Measurements from ENCODE around the gene RNASEH1.
"Not testable (repeated sequence)": the region's sequence is repeated elsewhere in the genome, so short reads cannot be mapped to it uniquely, and the experiment has no call there.

RNASEH1 gene

DNA sequence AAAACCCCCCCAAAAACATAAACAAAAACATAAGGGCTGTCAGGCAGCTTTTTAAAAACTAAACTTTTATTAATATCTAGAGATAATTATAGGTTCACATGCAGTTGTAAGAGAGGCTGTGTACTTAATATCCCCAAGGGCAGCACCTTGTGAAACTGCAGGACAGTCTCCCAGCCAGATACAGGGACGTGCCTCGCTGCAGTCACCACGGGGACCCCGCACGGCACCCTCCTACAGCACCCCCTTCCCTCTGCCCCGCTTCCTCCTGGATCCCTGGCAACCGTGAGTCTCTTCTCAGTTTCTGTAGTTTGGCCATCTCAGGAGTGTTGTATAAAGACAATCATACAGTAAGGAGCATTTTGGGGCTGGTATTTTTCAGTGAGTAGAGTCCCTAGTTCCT lies 30.0 kb upstream of the RNASEH1 start:
- no peak for DNase-seq

DNA sequence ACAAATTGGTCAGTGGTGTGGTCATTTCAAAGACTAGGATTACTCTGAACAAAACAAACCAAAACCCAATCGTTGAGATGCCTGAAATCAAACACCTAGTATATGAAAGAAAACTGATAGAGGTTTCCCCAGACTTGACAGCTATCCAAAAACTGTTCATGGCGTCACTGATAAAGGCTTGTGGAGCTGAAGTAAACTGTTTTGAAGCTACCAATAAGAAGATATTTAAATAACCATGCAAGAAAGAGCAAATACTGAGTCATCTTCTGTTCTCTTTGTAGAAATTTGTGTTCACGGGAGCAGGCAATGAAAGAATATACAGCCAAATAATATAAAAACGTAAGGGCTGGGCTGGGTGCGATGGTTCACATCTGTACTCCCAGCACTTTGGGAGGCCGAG lies 29.3 kb upstream of the RNASEH1 start:
- no peak for DNase-seq

DNA sequence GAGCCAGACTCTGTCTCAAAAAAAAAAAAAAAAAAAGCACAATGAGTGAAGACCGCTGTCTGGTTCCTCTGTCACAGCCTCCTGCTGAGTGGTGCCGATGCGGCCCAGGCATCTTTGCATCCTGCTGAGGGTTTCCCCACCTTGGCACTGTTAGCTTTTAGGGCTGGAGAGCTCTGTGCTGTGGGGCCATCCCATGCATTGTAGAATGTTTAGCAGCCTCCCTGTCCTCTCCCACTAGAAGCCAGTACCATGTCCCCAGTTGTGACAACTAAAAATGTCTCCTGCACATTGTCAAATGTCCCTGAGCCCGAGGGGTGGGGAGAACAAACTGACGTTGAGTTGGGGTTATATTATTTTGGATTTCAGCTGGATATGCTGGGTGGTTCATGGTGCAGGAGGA lies 28.9 kb upstream of the RNASEH1 start:
- no peak for DNase-seq

DNA sequence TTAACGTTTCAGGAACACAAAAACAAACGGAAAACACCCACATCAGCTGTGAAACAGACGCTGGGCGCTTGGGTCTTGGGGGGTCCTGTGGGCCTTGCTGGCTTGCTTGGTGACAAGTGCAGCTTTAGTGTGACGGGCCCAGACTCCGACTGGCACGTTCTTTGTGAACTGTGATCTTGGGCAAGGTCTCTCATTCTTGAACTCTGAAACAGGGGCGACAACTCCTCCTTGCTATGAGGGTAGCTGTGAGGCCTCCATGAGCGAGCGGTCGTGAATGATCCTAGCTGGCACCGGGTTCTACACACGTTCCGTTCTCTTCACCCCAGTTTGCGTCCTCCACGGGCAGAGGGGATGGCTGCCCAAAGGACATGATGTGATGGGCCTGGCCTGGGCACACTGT lies 28.1 kb upstream of the RNASEH1 start:
- DNase-seq = no peak

GRCh38 chr2:3585261-3586109 lies 27.4 kb upstream of the RNASEH1 start:
- no peak for DNase-seq

DNA sequence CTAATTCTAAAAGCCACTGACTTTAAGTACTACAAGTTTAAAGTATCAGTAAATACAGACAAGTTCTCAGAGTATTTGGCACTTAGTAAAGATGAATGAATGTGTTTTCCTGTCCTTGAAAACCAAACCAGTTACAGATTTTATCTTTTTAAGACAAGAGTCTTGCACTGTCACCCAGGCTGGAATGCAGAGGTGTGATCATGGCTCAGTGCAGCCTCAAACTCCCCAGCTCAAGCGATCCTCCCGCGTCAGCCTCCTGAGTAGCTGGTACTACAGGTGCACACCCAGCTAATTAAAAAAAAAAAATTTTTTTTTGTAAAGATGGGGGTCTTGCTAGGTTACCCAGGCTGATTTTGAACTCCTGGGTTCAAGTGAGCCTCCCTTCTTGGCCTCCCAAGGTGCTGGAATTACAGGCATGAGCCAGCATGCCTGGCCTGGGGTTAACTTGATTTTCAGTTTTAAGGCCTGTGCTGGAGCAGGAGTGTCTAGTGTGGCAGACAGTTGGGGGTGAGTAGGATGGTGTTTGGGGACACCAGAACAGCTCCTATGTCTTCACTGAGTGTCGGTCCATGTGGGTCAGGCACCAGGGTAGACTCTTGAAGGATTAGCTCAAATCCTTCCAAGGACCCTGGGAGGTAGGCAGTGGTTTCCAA lies 26.6 kb upstream of the RNASEH1 start:
- DNase-seq = no peak

DNA sequence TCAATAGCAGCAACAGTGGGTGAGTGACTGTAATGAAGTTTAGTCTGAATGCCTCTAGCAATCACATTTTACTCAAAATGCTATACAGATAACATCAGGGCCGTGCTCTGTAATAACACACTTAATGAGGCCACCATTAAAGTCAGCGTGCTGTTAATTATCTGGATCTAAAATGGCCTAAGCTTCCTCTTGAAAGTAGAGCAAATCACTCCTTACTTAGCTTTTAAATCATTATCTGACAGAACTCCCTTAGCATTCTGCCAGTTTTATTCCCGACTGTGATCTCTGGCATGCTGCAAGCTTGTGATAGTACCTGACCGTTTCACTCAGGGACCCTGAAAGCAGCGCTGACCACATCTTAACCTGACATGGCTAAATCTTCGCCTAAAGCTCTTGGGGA lies 25.9 kb upstream of the RNASEH1 start:
- DNase-seq = no peak

- no peak for DNase-seq
These were observed 23.5 kb upstream of the RNASEH1 start for GRCh38 chr2:3581367-3582262.

- no peak for DNase-seq
These were observed 22.3 kb upstream of the RNASEH1 start for GRCh38 chr2:3580449-3580848.

- DNase-seq = no peak
These were observed 20.9 kb upstream of the RNASEH1 start for GRCh38 chr2:3578987-3579386.

DNA sequence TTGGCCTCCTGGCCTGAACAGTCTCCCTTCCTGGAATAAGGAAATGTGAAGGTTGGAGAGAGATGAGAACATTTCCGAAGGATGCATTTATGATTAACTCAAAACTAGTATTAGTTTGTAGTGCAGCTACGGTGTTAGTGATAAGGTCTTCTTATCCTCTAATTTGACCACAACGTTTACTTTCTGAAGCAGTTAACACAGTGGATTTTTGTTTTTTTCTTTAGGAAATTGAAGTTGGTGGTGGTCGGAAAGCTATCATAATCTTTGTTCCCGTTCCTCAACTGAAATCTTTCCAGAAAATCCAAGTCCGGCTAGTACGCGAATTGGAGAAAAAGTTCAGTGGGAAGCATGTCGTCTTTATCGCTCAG lies 18.1 kb upstream of the RNASEH1 start:
- not testable (repeated sequence) for DNase-seq

DNA sequence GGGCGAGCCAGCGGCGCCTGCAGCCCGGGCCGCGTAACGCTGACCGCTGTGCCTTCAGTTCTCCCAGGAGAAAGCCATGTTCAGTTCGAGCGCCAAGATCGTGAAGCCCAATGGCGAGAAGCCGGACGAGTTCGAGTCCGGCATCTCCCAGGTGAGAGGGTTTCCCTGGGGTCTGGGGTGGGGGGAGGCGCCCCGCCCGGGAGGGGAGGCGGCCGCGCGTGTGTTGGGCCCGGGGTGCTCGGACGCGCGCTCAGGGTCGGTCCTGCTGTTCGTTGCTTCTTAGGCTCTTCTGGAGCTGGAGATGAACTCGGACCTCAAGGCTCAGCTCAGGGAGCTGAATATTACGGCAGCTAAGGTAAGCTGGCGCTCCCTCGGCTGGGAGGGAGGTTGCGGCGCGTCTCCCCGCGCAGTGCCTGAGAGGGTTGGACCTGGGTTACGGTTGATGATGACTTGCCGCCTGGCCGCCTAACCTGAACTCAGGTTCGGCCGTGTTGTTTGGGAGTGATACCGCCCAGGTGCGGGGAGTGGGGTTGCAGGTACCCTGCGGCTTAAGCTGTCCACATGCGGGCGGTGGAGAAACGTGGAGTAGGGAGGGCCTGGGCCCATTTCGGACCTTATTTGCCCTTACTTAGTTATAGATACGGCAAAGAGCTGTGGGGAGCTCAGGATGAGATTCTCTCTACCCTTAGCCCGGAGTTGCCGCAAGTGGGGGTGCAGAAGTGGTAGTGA lies 17.6 kb upstream of the RNASEH1 start:
- no peak for DNase-seq

GRCh38 chr2:3574155-3574554 lies 16.0 kb upstream of the RNASEH1 start:
- no peak for DNase-seq

DNA sequence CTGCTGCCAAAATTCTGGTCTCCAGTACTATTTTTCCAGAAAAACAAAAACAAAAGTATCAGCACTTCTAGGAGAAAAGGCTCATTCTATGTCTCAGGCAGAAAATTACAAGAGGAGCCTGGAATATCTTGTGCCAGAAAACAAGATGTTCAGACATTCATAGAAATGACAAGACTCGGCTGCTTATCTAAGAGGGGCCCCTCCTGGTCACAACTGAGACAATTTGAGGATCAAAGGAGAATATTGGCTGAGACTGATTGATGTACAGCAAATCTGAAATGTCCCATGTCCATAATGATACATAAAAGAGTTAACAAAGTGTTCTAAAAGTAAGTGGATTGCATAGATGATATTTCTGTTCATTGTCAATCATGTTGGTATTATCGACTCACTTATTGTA lies 14.5 kb upstream of the RNASEH1 start:
- no peak for DNase-seq

GRCh38 chr2:3571284-3571683 lies 13.2 kb upstream of the RNASEH1 start:
- DNase-seq = no peak

- not testable (repeated sequence) for DNase-seq
These were observed 11.5 kb upstream of the RNASEH1 start for GRCh38 chr2:3569656-3570055.

- DNase-seq = no peak
These were observed 8.7 kb upstream of the RNASEH1 start for GRCh38 chr2:3566806-3567205.

GRCh38 chr2:3565117-3565516 lies 7.0 kb upstream of the RNASEH1 start:
- DNase-seq = no peak

DNA sequence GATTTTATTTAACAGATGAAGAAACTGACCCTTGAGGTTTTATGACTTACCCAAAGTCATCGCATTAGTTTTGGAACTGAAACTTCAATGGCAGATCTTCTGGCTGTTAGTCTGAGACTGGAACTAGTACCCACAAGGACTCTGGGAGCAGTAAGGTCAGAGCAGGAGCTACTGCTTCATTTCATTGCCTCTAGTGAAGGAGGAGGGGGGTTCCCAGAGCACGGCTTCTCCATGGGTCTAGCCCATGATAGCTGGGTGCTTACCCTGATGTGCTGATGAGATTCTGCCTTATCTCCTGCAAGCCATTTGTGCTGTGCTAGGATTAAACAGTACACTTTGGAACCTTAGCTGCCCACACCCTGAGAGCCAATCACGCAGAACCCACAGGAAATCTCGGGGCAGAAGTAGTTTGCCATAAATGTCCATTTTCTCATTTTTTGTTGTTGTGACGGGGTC lies 5.4 kb upstream of the RNASEH1 start:
- DNase-seq = no peak

- no peak for DNase-seq
These were observed 411 bp downstream of the RNASEH1 start for GRCh38 chr2:3557639-3558204.

- DNase-seq = no peak
These were observed 4.2 kb downstream of the RNASEH1 start for GRCh38 chr2:3553946-3554345.

DNA sequence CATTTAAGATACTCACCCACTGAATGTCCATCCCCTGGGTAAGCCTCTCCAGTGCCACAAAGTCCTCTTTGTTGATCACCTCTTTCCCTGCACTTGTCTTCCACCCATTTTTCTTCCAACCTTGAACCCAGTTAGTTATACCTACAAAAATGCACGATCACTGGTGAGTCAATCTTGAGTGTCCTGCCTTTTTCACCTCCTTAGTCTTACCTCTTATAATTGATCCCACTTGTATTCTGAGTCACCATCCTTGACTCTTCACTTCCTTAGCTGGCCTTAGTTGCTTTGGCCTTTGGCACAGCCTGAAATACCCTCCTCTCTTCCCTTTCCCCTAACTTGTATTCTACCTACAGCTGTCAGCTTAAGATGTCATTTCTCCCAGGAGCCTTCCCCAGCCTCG lies 10.2 kb downstream of the RNASEH1 start:
- no peak for DNase-seq

Data from DMS79 (cell line).